Stimulated activated CD8-positive, alpha-beta memory T cell treated with anti-CD3 and anti-CD28 coated beads, Interleukin-15, amount 100 ng/mL, for 4 hours (primary cell): ENCODE measurements around the gene TIMMDC1.

ENCODE experiments used
- DNase-seq, 2 donors: peaks; one replicate each; pipeline ENCODE4 v3.0.0-alpha.2; 2020; ENCODE audit warnings: low read depth in 2 of 2

The TIMMDC1 gene

DNA sequence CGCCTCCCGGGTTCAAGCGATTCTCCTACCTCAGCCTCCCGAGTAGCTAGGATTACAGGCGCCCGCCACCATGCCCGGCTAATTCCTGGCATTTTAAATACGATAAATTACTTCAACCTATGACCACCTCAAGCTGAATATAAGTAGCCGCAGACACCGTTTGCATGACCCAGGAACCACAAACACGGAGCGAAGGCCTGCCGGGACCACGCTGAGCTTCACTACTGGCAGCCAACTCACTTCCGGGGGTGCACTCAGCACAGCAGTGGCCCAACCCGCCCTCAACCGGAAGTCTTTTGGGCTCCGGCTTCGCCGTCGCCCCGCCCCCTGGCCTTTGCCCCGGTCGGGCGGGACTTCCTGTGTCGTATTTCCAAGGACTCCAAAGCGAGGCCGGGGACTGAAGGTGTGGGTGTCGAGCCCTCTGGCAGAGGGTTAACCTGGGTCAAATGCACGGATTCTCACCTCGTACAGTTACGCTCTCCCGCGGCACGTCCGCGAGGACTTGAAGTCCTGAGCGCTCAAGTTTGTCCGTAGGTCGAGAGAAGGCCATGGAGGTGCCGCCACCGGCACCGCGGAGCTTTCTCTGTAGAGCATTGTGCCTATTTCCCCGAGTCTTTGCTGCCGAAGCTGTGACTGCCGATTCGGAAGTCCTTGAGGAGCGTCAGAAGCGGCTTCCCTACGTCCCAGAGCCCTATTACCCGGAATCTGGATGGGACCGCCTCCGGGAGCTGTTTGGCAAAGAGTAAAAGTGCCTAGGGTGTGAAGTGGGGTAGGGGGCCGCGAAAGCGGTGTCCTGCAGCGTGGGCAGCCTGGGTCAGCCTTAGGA, at the start of gene TIMMDC1:
Gene TIMMDC1, plus strand, starts transcription at position 362 of the 826 bp plus-strand sequence. Its CDS starts 187 bp downstream, at position 549.
- peak; percentile 96 to 97 for DNase-seq

- DNase-seq, result no peak
These were observed 44.5 kb upstream of the TIMMDC1 start for GRCh38 chr3:119453822-119454221.

DNA sequence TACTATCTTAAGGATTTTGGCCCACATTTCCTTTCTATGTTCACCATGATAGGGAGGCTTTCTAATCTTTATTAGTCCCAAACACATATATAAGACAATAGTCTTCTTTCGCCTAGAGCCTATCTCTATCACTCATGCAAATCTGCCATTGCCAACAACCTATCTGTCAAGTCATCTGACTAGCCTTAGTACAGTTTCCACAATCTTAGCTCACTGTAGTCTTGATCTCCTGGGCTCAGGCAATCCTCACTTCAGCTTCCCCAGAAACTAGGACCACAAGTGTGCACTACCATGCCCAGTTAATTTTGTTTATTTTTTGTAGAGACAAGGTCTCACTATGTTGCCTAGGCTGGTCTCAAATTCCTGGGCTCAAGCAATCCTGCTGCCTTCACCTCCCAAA, 41.9 kb upstream of the TIMMDC1 start:
- no peak for DNase-seq

DNA sequence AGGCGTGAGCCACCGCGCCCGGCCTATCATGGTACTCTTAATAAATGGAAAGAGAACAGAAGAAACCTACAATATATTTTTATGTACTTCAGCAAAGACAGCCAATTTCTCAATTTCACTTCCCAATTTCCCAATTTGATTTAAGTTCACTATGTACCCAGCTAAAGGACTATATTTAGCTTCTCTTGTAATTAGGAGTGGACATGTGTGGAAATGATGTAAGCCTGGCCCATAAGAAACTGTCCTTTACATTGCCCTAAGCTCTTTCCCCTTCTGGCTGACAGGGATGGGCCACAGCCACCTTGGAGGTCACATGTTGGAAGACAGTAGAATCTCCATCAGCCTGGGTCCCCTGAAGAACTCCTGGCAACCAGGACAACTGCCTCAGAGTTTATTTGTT, 41.1 kb upstream of the TIMMDC1 start:
- DNase-seq, result no peak

- DNase-seq, result peak; percentile 96 to 97
These were observed 34.9 kb upstream of the TIMMDC1 start, which contains the start of gene TMEM39A for GRCh38 chr3:119463171-119464169. TMEM39A (minus strand) TSS chr3:119463615; CDS start chr3:119462074, 1,541 bp downstream.

GRCh38 chr3:119468041-119468440, 30.3 kb upstream of the TIMMDC1 start:
- DNase-seq, result no peak

DNA sequence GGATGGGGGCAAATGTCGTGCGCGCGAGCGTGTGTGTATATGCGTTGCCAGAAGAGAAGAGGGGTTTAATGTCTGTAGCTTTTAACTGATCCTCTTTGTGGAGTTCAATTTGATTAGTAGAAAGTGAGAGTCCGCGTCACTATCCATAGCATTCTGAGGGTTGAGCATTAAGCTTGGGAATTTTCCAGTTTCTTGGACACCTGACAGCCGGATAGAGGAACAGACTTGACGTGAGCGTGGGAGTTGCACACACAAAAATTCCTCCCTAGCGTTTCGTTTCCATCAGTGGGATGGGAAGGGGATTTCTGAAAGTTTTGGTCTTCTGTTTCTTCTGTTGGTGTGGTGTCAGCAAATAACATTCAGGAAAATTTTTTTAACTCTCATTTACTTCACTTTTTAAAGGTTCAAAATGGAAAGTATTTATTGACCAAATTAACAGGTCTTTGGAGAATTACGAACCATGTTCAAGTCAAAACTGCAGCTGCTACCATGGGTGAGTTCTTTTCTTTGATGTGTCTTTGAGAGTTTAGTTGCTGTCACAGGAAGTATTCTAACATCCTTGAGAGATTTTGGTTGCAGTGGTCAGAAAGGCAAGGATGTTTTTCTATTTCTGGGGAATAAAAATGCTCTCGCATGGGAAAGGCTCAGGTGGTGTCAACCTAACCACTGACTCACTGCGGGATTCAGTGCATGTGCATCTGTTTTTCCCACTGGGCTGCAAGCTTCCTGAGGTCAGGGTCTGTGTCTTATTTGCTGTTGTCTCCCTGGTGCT, 28.7 kb upstream of the TIMMDC1 start:
- no peak for DNase-seq

DNA sequence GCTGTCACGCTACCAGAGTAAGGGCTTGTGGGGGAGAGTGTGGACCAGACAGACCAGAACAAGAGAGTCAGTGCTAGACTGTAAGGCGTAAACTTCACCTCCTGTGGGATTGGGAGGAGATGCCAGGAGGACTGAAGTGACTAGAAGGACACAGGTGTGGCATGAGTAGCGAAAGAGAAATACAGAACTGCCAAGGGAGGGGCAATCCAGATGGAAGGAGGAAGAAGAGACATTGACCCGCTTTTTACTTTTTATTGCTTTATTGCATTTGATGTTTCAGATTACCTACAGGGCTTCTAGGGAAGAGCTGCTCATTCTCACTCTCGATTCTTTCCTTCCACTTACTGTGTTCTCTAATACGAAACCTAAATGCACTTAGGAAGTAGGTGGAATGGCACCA, 27.5 kb upstream of the TIMMDC1 start:
- DNase-seq, result no peak

GRCh38 chr3:119481079-119481478, 17.3 kb upstream of the TIMMDC1 start:
- no peak for DNase-seq

DNA sequence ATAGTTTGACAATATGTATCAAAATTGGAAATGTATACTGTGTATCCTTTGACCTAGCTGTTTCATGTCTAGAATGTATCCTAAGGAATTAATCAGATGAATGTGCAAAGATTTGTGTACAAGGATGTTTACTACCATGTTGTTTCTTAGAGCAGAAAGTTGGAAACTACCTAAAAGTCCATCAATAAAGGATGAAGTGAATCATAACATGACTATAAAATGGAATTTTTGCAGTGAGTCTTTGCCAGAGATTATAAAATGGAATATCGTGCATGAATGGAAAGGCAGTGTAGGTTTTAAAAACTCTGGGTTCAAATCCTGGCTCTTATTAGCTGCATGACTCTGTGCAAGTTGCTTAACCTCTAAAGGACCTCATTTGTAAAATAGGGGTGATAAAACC, 15.2 kb upstream of the TIMMDC1 start:
- no peak for DNase-seq

DNA sequence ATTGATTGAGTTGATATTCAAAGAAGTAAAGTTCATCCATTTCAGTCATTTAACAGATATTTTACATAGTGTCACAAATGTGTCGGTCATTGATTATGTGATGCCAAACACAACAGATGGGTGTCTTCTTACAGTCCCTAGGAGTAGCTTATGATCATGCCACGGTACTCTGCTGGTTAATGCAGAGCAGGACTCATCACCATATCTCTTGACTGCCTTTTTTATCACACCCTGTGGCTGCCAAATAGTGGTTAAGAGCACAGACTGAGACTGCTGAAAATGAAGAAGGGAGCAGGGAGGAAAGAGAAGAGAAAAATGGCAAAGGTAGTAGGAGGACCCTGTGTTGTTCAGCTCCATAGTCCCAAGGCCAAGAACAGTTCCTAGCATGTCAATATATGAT, 12.8 kb upstream of the TIMMDC1 start:
- no peak for DNase-seq

- no peak for DNase-seq
These were observed 8.2 kb upstream of the TIMMDC1 start for GRCh38 chr3:119490153-119490552.

DNA sequence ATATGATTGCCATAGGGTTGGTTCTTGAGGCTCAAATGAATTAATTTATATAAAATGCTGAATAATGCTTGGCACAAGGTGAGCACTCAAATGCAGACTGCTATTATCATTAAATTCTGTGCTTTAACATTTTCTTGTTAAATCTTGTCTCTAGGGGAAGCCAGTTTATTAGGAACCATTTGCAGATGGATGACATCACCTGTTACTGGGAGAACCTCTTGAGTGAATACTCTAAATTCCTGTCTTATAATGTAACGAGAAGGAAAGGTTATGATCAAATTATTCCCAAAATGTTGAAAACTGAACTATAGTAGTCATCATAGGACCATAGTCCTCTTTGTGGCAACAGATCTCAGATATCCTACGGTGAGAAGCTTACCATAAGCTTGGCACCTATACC, 6.2 kb upstream of the TIMMDC1 start:
- DNase-seq, result no peak

DNA sequence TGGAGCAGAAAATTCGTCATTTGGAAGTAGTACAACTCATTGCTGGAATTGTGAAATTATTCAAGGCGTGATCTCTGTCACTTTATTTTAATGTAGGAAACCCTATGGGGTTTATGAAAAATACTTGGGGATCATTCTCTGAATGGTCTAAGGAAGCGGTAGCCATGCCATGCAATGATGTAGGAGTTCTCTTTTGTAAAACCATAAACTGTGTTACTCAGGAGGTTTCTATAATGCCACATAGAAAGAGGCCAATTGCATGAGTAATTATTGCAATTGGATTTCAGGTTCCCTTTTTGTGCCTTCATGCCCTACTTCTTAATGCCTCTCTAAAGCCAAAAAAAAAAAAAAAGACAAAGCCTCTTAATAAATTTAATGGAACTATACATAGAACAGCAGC, 5.5 kb upstream of the TIMMDC1 start:
- no peak for DNase-seq

DNA sequence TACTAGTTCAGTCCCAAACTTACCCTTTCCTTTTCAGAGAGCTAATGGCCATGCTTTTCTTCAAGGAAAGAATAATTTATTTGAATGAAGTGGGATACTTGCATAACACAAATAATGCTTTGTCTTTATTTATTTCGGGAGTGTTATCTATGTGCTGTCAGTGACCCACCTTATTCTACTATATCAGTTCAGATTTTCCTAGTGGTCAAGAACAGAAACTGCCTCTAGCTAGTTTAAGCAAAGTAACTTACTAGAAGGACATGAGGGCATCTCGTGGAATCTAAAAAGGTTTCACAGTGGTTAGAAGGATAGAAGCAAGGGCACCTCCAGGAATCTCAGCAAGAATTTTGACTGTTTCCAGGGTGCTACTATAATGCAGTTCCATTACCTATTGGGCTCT, 3.8 kb upstream of the TIMMDC1 start:
- no peak for DNase-seq

DNA sequence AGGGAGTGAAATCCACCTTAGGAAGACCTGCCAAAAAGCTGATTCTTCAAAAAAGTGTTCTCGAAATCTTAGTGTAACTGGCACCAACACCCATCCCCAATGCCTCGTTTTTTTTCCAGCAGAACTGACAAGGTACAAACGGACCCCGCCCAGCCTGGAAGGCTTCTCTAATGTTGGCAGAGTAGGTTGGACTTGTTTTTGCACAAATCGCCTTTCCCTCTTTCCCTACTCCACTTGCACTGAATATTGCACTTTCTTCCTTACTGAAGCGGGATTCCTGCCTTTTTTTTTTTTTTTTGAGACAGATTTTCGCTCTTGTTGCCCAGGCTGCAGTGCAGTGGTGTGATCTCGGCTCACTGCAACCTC, 544 bp upstream of the TIMMDC1 start:
- DNase-seq, result no peak

DNA sequence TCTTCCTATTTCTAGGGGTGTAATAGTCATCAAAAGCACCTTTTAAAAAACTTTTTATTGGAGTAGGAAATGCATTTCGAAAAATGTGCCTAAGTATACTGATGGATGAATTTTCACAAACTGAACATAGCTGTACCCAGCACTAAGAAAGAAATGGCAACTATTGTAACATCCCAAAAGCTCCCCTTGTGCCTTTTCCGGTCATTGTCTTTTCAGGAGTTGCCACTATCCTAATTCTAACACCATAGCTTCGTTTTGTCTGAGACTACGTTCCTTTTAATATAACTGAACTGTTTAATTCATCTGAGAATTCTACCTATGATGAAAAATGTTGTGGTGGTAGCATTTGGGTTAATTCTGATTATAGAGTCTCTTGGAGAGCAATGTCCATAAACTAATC, 1.9 kb downstream of the TIMMDC1 start:
- no peak for DNase-seq

GRCh38 chr3:119500901-119501300, 2.6 kb downstream of the TIMMDC1 start:
- no peak for DNase-seq

- no peak for DNase-seq
These were observed 8.3 kb downstream of the TIMMDC1 start for GRCh38 chr3:119506631-119507030.

DNA sequence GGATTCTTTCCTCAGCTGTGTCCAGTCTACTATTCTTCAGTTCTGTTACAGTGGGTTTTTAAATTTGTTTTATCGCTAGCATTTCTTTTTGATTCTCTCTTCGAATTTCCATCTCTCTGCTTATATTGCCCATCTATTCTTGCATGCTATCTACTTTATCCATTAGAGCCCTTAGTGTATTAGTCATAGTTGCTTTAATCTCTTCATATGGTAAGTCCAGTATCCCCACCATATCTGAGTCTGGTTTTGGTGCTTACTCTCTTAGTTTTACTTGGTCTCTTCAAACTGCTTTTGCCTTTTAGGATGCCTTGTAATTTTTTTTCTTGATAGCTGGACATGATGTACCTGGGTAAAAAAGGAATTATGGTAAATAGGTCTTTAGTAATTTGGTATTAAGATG, 9.1 kb downstream of the TIMMDC1 start:
- DNase-seq, result no peak

DNA sequence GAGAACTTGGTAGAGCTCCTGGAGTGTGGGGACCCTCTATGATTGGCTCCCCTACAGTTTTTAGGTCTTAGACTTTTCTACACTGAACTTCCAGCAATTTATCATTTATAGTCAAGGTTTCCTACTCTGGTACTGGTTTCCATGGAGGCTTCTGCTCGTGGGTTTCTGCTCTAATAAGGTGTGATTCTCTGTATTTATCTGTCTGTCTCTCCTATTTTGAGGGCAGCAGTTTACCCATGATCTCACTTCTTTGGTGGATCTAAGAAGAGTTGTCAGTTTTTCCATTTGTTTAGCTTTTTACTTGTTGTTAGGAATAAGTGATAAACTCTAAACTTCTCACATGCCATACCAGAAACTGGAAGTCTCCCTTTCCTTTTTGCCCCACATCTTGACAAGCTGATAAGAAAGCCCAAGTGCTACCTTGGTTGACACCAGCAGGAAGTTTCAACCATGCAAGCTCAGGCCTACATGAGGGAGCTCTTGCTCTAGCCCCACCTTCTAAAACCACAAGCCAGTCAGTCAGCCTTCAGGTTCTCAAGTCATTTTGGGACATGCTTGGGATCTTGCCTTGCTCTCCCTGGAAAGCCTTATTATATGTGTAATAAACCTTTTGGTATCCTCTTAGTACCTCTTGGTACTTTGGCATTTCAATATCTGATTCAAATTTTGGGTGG, 10.0 kb downstream of the TIMMDC1 start:
- DNase-seq, result no peak
